CD4-positive, alpha-beta T cell treated with Interleukin-10 for 1 hour (primary cell): ENCODE results near the gene PTH1R.
"Not testable (repeated sequence)": the region's sequence is repeated elsewhere in the genome, so short reads cannot be mapped to it uniquely, and the experiment has no call there.

Experiments used
- DNase-seq: peaks from one replicate; pipeline ENCODE4 v3.0.0-alpha.2; 2020

Gene PTH1R

GRCh38 chr3:46901591-46902187, 24.2 kb downstream of the PTH1R start:
- DNase-seq, result no peak

GRCh38 chr3:46902188-46902631, 24.7 kb downstream of the PTH1R start:
- DNase-seq, result no peak

- no peak for DNase-seq
Measured at GRCh38 chr3:46903341-46904302, 26.1 kb downstream of the PTH1R start.

GRCh38 chr3:46904303-46905212, 27.0 kb downstream of the PTH1R start:
- DNase-seq, result no peak

GRCh38 chr3:46905213-46905560, 27.7 kb downstream of the PTH1R start:
- DNase-seq, result no peak

GRCh38 chr3:46905661-46906451, 28.3 kb downstream of the PTH1R start:
- no peak for DNase-seq

GRCh38 chr3:46906471-46907058, 29.0 kb downstream of the PTH1R start:
- DNase-seq, result no peak

GRCh38 chr3:46907271-46907670, 29.8 kb downstream of the PTH1R start:
- DNase-seq, result no peak

GRCh38 chr3:46907960-46908293, 30.4 kb downstream of the PTH1R start:
- no peak for DNase-seq

- DNase-seq, result no peak
Measured at GRCh38 chr3:46908294-46908985, 30.9 kb downstream of the PTH1R start.

GRCh38 chr3:46908986-46909534, 31.5 kb downstream of the PTH1R start:
- no peak for DNase-seq

GRCh38 chr3:46909535-46910161, 32.1 kb downstream of the PTH1R start:
- DNase-seq, result peak; percentile 80

GRCh38 chr3:46910166-46910760, 32.7 kb downstream of the PTH1R start:
- DNase-seq, result no peak

- not testable (repeated sequence) for DNase-seq
Measured at GRCh38 chr3:46910914-46911313, 33.4 kb downstream of the PTH1R start.

- no peak for DNase-seq
Measured at GRCh38 chr3:46912986-46913385, 35.5 kb downstream of the PTH1R start.

- DNase-seq, result no peak
Measured at GRCh38 chr3:46913644-46914043, 36.1 kb downstream of the PTH1R start.

- DNase-seq, result no peak
Measured at GRCh38 chr3:46914849-46915248, 37.3 kb downstream of the PTH1R start.

GRCh38 chr3:46915297-46915822, 37.8 kb downstream of the PTH1R start:
- no peak for DNase-seq

- DNase-seq, result no peak
Measured at GRCh38 chr3:46916278-46916677, 38.8 kb downstream of the PTH1R start.

GRCh38 chr3:46916799-46917198, 39.3 kb downstream of the PTH1R start:
- DNase-seq, result no peak
